IPS-20b (cell line): ENCODE measurements around the gene ANKRD36.
"Not testable (repeated sequence)": the region's sequence is repeated elsewhere in the genome, so short reads cannot be mapped to it uniquely, and the experiment has no call there.

Experiments
- H3K27ac ChIP-seq: one replicate; pipeline ENCODE4 v1.5.1; 2013; ENCODE audit warnings: low read length
- H3K27me3 ChIP-seq: 2 replicates; pipeline ENCODE4 v1.6.1; 2013; ENCODE audit warnings: mild to moderate bottlenecking, low read length, inconsistent platforms; ENCODE audit not compliant: insufficient read depth
- H3K36me3 ChIP-seq: 2 replicates; pipeline ENCODE4 v1.6.1; 2013; ENCODE audit warnings: low read depth, mild to moderate bottlenecking, inconsistent platforms, low read length, moderate library complexity; ENCODE audit not compliant: insufficient read depth
- H3K4me1 ChIP-seq: 2 replicates; pipeline ENCODE4 v1.6.1; 2013; ENCODE audit warnings: mild to moderate bottlenecking, control low read depth, inconsistent platforms, low read length, moderate library complexity; ENCODE audit not compliant: insufficient read depth
- H3K4me3 ChIP-seq: 2 replicates; pipeline ENCODE4 v1.5.1; 2013; ENCODE audit warnings: mild to moderate bottlenecking, low read length, inconsistent platforms
- H3K9ac ChIP-seq: 2 replicates; pipeline ENCODE4 v1.6.1; 2013; ENCODE audit warnings: low read depth, mild to moderate bottlenecking, inconsistent platforms, low read length, moderate library complexity
- H3K9me3 ChIP-seq: 2 replicates; pipeline ENCODE4 v1.6.1; 2013; ENCODE audit warnings: mild to moderate bottlenecking, low read depth, low read length, inconsistent platforms; ENCODE audit not compliant: insufficient read depth

The ANKRD36 gene

DNA sequence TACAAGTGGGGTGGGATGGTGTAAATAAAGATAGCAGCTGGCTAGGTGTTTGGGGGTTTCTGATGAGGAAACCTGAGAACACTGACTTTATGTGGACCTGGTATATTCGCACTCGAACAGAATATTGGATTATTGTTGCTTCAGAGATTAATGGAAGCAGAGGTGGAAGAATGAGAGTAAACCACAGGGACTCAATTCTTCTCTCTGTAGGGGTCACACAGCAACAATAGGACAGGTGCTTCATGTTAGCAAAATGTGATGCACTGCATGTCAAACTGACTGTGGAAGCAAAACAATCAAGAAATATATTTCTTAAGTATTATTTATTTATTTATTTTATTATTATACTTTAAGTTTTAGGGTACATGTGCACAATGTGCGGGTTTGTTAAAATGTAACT is 53.6 kb downstream of the ANKRD36 start:
- not testable (repeated sequence) for H3K4me3 ChIP-seq, H3K27ac ChIP-seq, H3K9me3 ChIP-seq, H3K36me3 ChIP-seq, H3K27me3 ChIP-seq, H3K4me1 ChIP-seq, H3K9ac ChIP-seq

GRCh38 chr2:97167938-97168337 is 55.0 kb downstream of the ANKRD36 start:
- H3K27ac ChIP-seq, H3K9ac ChIP-seq, H3K4me1 ChIP-seq, H3K9me3 ChIP-seq, H3K27me3 ChIP-seq, H3K4me3 ChIP-seq, H3K36me3 ChIP-seq: not testable (repeated sequence)

DNA sequence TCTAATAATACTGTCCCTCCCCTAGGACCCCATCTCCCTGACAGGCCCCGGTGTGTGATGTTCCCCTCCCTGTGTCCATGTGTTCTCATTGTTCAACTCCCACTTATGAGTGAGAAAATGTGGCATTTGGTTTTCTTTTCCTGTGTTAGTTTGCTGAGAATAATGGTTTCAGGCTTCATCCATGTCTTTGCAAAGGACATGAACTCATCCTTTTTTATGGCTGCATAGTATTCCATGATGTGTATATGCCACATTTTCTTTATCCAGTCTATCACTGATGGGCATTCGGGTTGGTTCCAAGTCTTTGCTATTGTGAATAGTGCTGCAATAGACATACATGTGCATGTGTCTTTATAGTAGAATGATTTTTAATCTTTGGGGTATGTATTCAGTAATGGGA is 55.6 kb downstream of the ANKRD36 start:
- H3K4me3 ChIP-seq, H3K9me3 ChIP-seq, H3K4me1 ChIP-seq, H3K9ac ChIP-seq, H3K27me3 ChIP-seq, H3K27ac ChIP-seq, H3K36me3 ChIP-seq: not testable (repeated sequence)

DNA sequence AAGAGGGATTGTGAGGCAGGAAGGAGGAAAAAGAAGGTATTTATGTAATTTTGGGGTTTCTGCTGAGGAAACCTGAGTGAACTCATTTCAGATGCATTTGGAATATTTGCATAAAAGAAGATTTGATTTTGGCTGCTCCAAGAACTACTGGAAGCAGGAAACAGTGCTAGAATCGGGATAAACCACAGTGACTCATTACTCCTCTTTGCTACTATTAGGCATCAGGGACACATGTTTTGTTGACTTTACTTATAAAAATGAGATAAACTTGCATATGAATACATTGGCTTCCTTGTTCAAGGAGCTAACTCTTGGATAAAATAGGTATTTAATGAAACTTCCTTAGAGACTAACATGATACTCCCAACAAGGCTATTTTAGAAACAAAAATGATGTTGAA is 67.4 kb downstream of the ANKRD36 start:
- not testable (repeated sequence) for H3K4me1 ChIP-seq, H3K36me3 ChIP-seq, H3K27me3 ChIP-seq, H3K9me3 ChIP-seq, H3K4me3 ChIP-seq, H3K9ac ChIP-seq, H3K27ac ChIP-seq

- not testable (repeated sequence) for H3K27ac ChIP-seq, H3K4me1 ChIP-seq, H3K9ac ChIP-seq, H3K9me3 ChIP-seq, H3K4me3 ChIP-seq, H3K27me3 ChIP-seq
- H3K36me3 ChIP-seq, result peaks cover 50% of the 10 kb centered on the region
These were observed 82.4 kb downstream of the ANKRD36 start for GRCh38 chr2:97195349-97195748.

DNA sequence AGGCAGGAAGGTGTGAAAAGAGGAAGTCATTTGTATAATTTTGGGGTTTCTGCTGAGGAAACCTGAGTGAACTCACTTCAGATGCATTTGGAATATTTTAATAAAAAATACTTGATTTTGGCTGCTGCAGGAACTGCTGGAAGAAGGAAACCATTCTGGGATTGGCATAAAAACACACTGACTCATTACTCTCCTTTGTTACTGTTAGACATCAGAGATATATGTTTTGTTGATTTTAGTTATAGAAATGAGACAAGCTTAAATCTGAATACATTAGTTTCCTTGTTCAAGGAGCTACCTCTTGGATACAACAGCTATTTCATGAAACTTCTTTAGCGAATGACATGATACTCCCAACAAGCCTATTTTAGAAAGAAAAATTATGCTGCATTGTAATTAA is 84.3 kb downstream of the ANKRD36 start:
- not testable (repeated sequence) for H3K4me1 ChIP-seq, H3K27ac ChIP-seq, H3K4me3 ChIP-seq, H3K9me3 ChIP-seq, H3K27me3 ChIP-seq, H3K9ac ChIP-seq
- H3K36me3 ChIP-seq, result peaks cover 43% of the 10 kb centered on the region

GRCh38 chr2:97200887-97201286 is 87.9 kb downstream of the ANKRD36 start:
- H3K4me1 ChIP-seq, H3K4me3 ChIP-seq, H3K27me3 ChIP-seq, H3K9me3 ChIP-seq, H3K9ac ChIP-seq, H3K27ac ChIP-seq: not testable (repeated sequence)
- peaks cover 28% of the 10 kb centered on the region for H3K36me3 ChIP-seq

DNA sequence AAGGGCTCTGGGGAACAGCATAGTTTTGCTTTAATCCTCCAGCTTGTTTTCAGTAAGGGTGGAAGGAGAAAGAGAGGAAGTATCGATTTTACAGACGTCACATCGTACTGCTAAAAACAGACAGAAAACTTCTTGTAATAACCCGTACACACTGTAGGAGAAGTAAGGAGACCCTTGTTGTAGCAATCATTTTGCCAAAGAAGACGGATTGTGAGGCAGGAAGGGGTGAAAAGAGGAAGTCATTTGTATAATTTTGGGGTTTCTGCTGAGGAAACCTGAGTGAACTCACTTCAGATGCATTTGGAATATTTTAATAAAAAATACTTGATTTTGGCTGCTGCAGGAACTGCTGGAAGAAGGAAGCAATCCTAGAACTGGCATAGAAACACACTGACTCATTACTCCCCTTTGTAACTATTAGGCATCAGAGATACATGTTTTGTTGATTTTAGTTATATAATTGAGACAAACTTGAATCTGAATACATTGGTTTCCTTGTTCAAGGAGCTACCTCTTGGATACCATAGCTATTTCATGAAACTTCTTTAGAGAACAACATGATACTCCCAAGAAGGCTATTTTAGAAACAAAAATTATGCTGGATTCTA is 89.8 kb downstream of the ANKRD36 start:
- H3K27me3 ChIP-seq, H3K27ac ChIP-seq, H3K4me1 ChIP-seq, H3K9ac ChIP-seq, H3K9me3 ChIP-seq, H3K4me3 ChIP-seq: not testable (repeated sequence)
- peaks cover 18% of the 10 kb centered on the region; the same call in 1 of the 2 replicates for H3K36me3 ChIP-seq

DNA sequence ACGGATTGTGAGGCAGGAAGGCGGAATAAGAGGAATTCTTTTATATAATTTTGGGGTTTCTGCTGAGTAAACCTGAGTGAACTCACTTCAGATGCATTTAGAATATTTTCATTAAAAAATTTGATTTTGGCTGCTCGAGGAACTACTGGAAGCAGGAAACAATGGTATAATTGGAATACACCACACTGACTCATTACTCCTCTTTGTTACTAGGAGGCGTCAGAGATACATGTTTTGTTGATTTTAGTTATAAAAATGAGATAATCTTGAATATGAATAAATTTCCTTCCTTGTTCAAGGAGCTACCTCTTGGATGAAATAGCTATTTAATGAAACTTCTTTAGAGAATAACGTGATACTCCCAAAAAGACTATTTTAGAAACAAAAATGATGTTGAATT is 97.4 kb downstream of the ANKRD36 start:
- Histone ChIP-seq H3K27ac (no peak overlapping the region), H3K4me3 (no peak overlapping the region), H3K4me1 (no peaks in the 10 kb centered on the region), H3K9ac (no peak overlapping the region), H3K27me3 (no peaks in the 10 kb centered on the region), H3K36me3 (peaks cover 2% of the 10 kb centered on the region; the same call in 1 of the 2 replicates), H3K9me3 (no peaks in the 10 kb centered on the region)

GRCh38 chr2:97215025-97215424 is 102.1 kb downstream of the ANKRD36 start:
- not testable (repeated sequence) for H3K27me3 ChIP-seq, H3K9me3 ChIP-seq

DNA sequence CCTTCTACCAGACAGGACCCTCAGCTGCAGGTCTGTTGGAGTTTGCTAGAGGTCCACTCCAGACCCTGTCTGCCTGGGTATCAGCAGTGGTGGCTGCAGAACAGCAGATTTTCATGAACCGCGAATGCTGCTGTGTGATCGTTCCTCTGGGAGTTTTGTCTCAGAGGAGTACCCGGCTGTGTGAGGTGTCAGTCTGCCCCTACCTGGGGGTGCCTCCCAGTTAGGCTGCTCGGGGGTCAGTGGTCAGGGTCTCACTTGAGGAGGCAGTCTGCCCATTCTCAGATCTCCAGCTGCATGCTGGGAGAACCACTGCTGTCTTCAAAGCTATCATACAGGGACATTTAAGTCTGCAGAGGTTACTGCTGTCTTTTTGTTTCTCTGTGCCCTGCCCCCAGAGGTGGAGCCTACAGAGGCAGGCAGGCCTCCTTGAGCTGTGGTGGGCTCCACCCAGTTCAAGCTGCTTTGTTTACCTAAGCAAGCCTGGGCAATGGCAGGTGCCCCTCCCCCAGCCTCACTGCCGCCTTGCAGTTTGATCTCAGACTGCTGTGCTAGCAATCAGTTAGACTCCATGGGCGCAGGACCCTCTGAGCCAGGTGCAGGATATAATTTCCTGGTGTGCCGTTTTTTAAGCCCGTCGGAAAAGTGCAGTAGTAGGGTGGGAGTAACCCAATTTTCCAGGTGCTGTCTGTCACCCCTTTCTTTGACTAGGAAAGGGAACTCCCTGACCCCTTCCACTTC is 118.1 kb downstream of the ANKRD36 start:
- H3K4me3 ChIP-seq, H3K27me3 ChIP-seq, H3K4me1 ChIP-seq, H3K36me3 ChIP-seq, H3K9me3 ChIP-seq, H3K27ac ChIP-seq, H3K9ac ChIP-seq: not testable (repeated sequence)

More at GRCh38 chr2:97215025-97215424, 102.1 kb downstream of the ANKRD36 start:
- H3K9ac ChIP-seq, H3K4me3 ChIP-seq, H3K4me1 ChIP-seq, H3K36me3 ChIP-seq, H3K27ac ChIP-seq: not testable (repeated sequence)

DNA sequence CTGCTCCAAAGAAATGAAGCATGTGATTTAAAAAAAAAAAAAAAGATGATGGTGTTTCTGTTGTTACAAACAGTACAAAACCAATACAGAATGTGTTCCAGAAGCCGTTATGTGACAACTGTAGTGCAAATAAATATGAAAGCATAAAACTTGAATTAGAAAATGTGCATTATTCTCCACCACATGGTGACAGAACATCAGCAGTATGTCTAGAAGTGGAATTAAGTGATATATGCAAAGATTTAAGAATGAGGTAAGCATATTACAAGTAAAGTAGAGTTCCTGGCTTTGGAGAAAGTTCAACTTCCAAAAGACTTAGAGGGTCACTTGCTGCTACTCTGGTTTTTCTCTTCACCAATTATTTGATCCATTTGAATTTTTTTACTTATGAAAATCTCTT is 120.0 kb downstream of the ANKRD36 start:
- H3K36me3 ChIP-seq, H3K27me3 ChIP-seq, H3K9ac ChIP-seq, H3K4me1 ChIP-seq, H3K4me3 ChIP-seq, H3K27ac ChIP-seq, H3K9me3 ChIP-seq: not testable (repeated sequence)
